Jurkat, Clone E6-1 (cell line): ENCODE data around the gene MCAM. TPM values are rescaled to one million over a fixed set of nuclear protein-coding genes. Genes with fewer than 3 reads are reported as not detected.
A peak's percentile ranks its signal among the peaks of the same experiment; 100 is the strongest.

Source experiments
- DNase-seq: peaks from one replicate; pipeline ENCODE4 v3.0.0-alpha.2; 2011; ENCODE audit warnings: low read depth, low spot score
- H3K4me3 ChIP-seq: 2 replicates; pipeline ENCODE4 v1.5.1; 2011; ENCODE audit warnings: mild to moderate bottlenecking, low read length, control low read depth, moderate library complexity
- polyA plus RNA-seq: library from polyadenylated mRNA; unstranded; fragments of >200 nt; gene quantifications from one replicate; pipeline ENCODE4 v1.2.1, GENCODE V29; 2012; ENCODE audit warnings: missing spikeins; ENCODE audit not compliant: insufficient read length, insufficient read depth

The MCAM gene, protein sequence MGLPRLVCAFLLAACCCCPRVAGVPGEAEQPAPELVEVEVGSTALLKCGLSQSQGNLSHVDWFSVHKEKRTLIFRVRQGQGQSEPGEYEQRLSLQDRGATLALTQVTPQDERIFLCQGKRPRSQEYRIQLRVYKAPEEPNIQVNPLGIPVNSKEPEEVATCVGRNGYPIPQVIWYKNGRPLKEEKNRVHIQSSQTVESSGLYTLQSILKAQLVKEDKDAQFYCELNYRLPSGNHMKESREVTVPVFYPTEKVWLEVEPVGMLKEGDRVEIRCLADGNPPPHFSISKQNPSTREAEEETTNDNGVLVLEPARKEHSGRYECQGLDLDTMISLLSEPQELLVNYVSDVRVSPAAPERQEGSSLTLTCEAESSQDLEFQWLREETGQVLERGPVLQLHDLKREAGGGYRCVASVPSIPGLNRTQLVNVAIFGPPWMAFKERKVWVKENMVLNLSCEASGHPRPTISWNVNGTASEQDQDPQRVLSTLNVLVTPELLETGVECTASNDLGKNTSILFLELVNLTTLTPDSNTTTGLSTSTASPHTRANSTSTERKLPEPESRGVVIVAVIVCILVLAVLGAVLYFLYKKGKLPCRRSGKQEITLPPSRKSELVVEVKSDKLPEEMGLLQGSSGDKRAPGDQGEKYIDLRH
- polyA plus RNA-seq: 9.1 TPM

DNA sequence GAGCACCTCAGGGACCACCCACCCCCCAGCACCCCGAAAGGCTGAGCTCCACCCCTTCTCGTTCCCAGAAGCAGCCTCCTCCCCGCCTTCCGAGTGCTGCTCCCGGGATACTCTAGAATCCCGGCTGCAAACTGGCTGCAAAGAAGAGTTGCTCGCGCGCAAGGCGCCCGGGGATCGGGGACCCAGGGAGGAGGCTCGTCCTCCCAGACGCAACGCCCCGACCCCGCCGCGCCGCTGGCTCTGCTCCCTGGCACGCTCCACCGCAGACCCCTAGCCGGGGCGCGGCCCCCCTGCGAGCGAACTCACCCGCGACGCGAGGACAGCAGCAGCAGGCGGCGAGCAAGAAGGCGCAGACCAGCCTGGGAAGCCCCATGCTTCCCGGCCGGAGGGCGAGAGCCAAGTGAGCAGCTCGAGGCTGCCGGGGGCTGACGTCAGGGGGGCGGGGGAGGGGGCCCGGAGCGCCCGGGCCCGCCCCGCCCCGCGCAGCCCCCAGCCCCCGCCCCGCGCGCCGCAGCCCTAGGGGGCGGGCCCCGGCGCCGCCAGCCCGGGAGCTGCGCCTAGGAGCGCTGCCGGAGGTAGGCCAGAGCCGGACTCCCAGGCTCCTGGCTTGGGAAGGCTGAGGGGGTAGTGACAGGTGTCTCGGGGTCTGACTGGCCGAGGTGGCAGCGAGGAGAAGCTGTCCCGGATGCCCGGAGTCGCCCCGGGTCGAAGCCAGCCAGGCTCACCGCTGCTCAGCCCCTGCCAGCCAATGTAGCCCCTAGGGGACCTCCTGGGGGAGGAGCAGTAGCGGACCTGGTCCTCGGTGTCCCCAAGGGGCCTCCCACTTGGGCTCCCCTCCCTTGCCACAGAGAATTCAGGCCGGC is at the start of gene MCAM:
MCAM (minus strand) TSS at position 402 of the 863 bp plus-strand sequence; CDS start at position 373, 29 bp downstream.
- H3K4me3 ChIP-seq: peak within 1 kb of the TSS; percentile 51
- DNase-seq: no peak

DNA sequence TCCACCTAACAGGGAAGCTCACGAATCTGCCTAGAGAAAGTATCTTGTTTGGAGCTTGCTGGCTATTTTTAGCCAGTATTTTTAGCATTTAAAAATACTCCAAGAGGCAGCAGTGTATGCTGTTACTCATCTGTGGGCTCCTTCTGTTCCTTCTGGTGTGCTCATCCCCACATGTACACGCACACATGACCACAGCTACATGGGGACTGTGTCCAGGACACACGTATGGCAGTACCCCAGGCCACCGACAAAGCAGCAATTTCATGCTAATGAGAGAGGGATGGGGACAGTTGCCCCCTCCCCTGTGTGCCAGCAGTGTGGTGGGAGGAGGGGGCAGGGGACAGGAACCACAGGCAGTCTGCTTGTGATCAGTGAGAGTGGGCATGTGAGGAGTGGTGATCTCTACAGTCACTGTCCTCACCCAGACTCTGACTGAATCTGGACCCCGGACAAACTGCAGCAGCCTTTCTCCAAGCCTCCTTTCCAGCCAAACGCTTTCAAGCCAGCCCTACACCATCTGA is 48.2 kb upstream of the MCAM start:
- H3K4me3 ChIP-seq: no peak overlapping the region

DNA sequence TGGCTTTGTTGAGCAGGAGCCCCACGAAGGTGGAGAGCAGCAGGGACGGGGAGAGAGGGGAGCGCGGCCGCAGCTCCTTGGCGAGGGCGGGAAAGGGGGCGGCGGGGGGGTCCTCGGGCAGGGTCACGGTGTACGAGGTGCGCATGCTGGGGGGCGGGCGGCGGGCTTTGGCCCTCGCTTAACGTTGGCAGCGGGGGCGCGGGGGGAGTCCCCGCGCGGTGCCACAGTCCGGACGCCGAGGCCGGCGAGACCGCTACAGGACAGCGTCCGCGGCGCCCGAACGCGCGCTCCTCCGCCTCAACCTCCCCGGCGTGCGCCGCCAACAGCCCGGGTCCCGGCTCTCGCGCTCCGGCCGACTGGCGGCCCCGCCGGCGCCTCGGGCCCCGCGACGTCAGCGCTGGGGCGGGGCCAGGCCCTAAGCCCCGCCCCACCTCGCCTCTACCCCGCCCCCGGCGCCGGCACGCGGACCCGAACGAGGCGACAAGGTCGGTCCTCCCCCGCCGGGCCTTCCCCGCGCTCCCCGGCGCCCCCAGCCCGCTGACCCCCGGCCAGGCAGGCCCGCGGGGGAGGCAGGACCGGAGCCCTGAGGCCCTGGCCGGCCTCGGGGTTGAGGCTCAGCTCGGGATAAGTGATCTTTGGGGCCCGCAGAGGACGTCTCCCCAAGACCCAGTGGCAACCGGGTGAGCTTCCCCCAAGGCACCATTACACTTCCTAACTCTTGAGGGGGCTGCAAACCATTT is 47.1 kb upstream of the MCAM start:
- no peak overlapping the region for H3K4me3 ChIP-seq
- no peak for DNase-seq

More for the DNA sequence above, 48.2 kb upstream of the MCAM start:
- DNase-seq: no peak

DNA sequence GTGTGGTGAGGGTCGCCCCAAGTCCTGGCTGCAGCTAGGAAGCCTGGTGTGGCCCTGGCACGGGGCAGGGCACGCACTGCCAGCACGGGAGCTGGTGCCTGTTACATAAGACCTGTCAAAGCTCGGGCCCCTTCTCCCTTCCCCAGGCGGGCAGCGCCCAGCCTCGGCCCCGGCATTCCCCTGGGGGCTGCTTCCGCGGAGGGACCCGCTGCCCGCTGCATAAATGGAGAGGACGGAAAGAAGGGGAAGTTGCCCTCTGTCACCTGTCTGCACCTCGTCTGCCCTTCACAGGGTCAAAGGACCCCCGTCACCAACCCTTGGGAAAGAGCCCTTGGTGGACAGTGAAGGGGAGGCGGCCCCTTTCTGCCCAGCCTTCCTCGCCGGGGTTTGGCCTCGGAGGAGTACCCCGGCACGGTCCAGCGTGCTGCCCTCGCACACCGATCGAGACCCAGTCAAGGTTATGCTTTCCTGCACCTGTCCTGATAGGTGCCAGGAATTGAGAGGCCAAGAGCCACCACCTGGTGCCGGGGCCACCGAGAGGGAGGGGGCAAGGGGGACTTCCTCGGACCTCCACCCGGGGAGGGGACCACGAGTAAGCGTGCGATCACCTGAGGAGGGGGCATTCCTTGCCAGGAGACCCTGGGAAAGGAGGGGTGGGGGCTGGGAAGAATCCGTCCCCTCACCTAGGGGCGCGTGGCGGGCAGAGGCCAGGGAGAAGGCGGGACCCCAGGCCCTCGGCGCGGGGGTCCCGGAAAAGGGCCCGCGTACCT is 46.3 kb upstream of the MCAM start:
- no peak overlapping the region for H3K4me3 ChIP-seq
- DNase-seq: no peak

DNA sequence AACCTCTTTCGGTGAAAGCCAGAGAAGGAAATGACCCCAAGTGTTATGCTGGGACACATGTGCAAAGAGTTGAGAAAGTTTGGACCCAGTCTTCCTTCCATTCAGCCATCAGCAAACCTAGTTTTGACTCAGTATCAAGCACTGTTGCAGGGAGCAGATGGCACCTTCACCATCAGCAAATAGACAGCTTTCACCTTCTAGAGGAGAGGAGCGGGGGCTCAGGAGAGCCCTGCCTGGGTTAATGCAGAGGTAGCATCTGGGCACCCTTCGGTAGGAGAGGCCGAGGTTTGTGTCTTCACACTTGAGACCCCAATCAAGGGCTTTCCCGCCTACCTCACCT is 45.8 kb upstream of the MCAM start:
- no peak overlapping the region for H3K4me3 ChIP-seq
- DNase-seq: no peak

DNA sequence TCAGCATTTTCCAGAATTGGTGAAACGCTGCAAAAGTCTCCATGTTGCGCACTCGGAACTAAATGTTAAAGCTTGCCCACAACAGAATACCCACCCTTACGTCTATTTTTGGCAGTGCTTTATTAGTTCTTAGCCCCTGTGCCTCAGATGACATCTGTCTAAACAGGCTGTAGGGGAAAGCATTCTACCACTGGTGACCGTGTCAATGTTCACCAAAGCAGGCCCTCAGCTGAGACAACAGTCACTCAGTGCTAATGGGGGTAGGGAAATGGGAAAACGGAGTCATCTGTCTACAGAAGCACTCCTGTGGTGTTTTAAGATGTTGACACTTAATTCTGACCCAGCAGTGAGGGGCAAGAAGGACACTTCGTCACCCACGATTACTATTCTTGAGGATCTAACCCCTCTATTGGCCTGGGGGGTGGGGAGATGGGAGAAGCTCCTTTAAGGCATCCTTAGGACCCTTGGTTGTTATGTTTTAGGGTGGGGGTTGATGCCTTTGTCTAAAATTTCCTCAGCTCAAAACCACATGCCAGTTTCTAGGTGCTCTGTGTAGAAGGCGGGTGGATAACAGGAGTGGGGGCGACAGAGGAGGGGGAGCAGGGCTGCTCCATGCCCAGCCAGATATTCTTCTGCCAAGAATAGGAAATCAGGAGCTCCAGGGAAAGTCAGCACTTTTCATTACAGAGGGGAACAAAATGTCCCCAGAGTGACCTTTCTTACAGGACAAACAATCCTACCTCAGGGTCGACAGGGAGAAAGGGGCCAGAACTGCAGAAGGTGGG is 45.2 kb upstream of the MCAM start:
- no peak for DNase-seq
- no peak overlapping the region for H3K4me3 ChIP-seq

DNA sequence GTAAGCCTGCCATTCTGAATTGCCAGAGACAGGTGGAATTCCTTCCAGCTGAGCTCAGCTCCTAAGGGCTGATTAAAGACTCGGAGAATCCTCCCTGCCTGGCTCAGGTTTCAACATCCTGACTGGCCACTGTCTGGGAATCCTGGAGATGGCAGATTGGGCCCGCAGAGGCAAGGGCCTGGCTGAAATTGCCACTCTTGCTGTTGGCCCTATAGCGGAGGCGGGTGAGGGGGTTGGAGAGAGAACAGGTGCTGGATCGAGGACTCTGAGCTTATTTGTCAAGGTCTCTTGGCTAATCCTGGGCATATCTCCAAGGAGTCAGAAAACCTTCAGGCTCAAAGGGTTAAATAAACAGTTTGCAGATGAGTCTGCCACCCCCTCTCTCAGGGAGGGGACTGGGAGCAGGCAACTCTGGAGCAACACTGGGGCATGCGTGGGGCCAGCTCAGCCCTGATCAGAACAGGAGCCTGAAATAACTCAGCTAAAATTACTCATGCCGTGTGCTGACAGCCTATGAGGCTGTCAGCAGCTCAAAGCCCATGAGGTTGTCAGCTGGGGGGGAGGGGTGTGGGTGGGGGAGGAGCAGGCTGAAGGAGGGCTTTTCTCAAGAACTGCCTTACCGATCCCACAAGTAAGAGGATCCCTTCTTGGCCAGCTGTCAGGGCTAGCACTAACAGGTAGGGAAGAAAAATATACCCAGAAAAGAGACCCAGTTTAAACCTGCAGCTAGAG is 44.3 kb upstream of the MCAM start:
- no peak for DNase-seq
- H3K4me3 ChIP-seq: no peak overlapping the region

DNA sequence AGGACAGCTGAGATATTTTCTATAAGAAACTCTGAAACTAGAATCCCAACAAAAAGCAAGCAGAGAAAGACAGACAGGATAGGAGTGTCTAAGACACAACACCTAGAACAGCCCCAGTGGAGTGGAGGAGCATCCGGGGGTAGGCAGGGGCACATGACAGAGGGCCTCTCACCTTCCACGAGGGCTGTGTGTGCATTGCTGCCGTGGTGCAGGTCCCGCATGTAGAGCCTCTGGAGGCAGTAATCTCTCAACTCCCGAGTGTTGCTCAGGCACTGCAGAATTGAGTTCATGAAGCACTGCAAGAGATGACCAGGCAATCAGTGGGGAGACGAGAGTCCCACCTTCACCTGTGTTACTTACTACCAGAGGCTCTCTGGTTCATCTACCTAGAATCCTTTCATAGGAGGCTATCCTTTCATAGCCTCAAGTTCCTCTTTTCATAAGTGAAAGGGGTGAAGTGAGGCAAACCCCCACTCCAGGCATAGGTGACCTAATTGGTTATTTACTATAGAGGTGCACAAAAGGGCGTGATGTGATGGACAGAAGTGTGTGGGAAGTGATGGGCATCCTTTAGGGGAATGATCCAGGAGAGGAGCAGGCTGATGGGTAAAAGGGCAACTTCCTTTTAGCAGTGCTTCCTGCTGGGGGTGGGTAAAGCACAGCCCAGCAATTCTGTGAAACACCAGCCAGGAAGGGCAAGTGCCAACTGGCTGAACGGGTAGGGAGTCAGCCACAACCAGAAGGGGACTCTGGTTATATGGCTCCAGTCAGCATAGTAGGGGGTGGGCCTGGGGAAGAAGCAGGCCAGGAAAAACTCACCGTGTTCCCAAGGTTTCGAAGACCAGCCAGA is 42.7 kb upstream of the MCAM start:
- no peak overlapping the region for H3K4me3 ChIP-seq
- DNase-seq: no peak

DNA sequence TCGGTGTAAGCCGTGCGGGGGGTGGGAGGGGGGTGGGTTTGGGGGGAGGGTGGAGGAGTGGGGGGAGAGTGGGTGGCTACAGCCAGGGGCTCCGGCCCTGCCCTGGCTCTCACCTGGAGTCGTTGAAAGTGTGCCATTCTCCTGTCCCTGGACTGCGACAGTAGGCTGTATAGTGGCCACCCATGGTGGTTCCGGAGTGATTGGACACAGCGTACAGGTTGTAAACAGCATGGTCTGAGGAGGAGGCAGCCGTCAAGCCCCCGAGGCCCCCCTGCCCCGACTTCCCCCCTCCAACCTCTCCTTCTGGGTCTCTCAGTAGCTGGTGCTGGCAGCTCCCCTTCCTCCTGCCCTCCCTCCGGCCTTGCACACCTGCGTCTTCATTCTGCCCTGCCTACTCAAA is 40.1 kb upstream of the MCAM start:
- H3K4me3 ChIP-seq: peak overlapping the region; percentile 73
- DNase-seq: no peak

DNA sequence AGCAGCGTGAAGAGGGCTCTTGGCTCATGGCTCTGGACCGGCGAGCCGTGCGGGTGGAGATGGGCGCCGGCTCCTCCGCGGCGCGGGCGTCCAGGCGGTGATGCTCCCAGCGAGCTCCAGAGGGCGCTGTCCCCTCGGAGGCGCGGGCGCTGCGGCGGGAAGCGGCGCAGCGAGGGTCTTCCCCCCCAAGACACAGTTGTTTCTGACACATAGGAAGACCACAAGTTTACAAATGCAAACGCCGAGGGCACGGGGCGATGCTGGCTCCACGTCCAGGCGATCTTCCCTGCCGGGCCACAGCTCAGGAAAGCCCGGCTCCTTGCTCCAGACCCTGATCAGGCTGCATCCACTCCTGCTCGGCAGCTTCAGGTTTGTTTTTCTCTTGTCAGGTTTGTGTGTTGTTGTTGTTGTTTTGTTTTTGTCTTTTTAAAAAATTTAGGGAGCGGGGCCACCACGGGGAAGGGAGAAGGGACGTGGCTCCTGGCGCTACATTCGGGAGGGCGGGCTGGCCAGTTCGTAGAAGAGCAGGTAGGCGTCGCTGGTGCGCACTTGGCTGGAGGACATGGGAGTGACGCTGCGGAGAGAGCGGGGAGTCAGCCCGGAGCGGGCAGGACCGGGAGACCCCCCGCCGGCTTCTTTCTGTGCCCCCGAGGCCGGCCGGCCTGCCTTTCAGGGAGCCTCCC is 39.6 kb upstream of the MCAM start:
- H3K4me3 ChIP-seq: peak overlapping the region; percentile 73
- peak; percentile 46 for DNase-seq

DNA sequence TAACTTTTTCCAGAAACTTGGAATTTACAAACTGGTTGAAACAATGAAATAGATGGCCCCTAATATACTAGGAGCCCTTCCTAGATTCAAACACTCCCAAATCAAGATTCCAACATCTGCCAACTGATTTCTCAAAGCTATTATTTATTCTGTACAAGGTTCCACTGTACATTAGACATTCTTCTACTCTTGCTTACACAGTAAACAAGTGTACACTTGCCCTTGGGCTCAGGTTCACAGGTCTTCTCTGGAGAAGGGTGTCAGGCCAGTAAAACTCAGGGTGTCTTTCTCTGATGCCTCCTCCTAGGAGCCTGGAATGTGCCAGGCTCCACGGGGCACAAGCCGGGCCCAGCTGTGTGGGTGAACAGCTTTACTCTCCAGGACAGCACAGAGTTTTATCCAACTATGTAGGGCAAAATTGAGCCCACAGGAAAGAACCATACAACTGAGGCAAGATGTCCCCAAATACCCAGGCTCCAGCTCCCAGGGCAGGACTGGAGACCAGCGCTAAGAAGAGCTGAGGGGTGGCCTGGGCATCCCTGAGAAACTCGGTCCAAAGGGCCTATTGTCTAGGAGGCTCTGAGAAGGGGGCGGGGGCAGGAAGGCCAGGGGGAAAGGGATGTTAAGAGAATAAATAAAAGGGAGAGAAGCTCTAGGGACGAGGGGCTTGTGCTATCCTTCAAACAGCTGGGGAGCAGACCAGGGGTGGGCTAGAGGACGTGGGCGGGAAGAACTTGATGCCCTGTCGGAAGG is 38.3 kb upstream of the MCAM start:
- H3K4me3 ChIP-seq: no peak overlapping the region

DNA sequence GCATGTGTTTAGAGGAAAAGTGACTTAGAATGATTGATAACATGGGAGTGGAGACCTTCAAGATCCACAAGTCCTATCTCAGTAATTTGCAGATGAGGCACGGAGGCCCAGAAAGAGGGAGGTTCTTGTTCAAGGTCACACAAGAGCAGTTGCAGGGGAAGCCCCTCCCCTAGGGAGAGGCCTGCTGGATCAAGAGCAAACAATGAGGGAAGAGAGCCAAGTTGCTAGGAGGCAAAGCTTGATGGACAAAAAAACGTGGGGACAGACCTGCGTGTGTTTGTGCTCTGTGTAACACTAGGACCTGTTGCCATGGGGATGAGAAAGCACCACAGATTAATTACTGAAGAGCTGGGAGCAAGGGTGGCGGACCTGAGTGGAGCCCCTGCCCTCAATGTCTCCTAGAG is 35.9 kb upstream of the MCAM start:
- H3K4me3 ChIP-seq: no peak overlapping the region
- no peak for DNase-seq

More for the DNA sequence above, 38.3 kb upstream of the MCAM start:
- no peak for DNase-seq

DNA sequence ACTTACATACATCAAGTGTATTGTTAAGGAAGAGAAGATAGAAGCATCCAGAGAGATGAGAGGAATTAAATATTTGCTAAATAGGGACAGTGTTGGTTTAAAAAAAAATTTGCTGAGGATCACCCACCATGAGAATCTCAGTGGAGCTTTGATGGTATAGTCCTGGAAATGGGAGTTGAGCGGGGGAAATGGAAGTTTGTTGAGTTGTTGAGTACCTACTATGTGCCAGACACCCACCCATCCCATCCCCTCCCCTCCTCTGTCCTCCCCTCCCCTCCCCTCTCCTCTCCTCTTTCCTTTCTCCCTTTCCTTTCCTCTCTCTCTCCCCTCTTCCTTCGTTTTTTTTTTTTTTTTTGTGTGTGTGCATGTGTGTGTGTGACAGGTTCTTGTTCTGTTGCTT is 34.3 kb upstream of the MCAM start:
- H3K4me3 ChIP-seq: no peak overlapping the region
- no peak for DNase-seq

DNA sequence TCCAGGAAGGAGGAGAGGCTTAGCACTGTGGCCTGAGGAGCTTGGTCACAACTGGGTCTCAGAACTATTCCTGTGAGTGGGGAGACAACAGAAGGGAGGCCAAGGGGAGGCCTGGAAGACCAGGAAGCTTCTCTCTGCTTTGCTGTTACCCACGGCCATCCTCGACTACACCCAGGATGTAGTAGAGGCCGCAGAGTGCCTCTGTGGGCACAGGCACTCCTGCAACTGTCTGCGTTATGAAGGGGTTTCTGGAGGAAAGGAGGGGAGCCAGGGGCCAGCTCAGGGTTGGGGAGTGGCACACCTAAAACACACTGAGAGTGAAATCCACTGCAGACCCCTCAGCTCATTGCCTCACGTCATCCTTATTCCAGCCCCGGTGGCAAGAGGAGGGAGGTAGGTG is 33.4 kb upstream of the MCAM start:
- H3K4me3 ChIP-seq: no peak overlapping the region
- DNase-seq: no peak
